D721Med (cell line): ENCODE measurements around the gene BCR.

Experiments
- DNase-seq: peaks from one replicate; pipeline ENCODE4 v3.0.0; 2011; ENCODE audit warnings: low spot score; ENCODE audit not compliant: insufficient read length
- FAIRE-seq: peaks from 2 replicates; lab custom pipeline; 2011; peaks lifted over from hg19 to GRCh38; lab: Jason Lieb, UNC
- TF ChIP-seq, protein P1 (sequence below): IDR thresholded peaks from 2 replicates; pipeline ENCODE4 v1.5.1; 2012; ENCODE audit warnings: mild to moderate bottlenecking, control low read depth; ENCODE audit not compliant: insufficient read depth; ENCODE audit errors: missing control alignments

Gene BCR

DNA sequence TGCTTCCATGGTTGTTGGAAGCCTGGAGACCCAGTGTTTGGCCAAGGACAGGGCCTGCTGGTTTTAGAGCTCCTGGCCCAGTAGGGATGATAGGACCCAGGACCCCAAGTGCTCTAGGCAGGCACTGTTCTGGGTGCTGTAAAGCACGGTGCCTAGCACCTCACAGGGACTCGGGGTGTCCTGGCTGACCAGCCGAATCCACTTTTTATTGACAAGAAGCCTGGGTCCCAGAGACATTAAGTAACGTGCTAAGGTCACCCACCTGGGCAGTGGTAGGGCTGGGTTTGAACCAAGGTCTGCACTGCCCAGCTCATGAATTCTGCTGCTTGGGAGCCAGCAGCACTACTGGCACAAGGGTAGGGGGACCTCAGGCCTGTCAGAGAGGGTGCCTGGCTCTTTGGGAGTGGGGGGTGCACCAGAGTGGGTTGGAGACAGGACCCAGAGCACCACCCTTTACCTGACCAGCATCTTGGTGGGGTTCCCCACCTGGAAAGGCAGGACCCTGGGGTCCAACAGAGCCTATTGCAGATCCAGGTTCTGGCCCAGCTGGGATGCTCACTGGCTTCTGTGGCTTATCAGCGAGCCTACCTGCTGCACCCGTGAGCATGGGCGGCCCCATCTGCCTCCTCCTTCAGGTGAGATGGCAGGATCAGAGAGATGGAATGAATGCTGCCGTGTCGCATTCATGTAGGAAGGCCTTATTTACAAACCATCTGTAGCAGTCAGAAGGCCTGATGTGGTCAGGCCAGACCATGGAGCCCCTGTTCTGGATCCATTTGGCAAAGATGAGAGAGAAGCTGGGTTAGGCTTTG, 52.0 kb downstream of the BCR start:
- FAIRE-seq (no peak), DNase-seq (no peak)
- TF ChIP-seq, protein P1, sequence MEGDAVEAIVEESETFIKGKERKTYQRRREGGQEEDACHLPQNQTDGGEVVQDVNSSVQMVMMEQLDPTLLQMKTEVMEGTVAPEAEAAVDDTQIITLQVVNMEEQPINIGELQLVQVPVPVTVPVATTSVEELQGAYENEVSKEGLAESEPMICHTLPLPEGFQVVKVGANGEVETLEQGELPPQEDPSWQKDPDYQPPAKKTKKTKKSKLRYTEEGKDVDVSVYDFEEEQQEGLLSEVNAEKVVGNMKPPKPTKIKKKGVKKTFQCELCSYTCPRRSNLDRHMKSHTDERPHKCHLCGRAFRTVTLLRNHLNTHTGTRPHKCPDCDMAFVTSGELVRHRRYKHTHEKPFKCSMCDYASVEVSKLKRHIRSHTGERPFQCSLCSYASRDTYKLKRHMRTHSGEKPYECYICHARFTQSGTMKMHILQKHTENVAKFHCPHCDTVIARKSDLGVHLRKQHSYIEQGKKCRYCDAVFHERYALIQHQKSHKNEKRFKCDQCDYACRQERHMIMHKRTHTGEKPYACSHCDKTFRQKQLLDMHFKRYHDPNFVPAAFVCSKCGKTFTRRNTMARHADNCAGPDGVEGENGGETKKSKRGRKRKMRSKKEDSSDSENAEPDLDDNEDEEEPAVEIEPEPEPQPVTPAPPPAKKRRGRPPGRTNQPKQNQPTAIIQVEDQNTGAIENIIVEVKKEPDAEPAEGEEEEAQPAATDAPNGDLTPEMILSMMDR, result no peak

DNA sequence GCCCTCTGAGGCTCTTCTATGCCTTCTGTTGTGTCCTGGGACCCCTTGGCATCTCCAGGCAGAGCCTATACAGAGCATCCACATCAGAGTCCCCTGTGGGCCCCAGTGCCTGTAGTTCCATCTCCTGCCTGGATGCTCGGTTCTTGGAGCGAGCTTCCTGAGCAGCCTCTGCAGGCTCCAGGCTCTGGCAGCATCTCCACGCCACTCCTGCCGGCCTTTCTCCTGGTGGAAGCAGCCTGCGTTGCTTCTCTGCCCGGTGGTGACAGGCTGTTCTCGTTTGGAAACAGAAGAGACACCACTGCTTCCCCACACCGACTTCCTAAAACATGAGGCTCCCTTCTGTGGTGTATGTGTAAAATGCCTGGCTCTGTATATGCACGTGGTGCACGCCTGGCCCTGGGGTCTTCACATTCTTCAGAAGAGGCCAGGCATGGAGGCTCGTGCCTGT, 52.8 kb downstream of the BCR start:
- DNase-seq (no peak), FAIRE-seq (no peak)
- TF ChIP-seq, protein P1, result no peak

DNA sequence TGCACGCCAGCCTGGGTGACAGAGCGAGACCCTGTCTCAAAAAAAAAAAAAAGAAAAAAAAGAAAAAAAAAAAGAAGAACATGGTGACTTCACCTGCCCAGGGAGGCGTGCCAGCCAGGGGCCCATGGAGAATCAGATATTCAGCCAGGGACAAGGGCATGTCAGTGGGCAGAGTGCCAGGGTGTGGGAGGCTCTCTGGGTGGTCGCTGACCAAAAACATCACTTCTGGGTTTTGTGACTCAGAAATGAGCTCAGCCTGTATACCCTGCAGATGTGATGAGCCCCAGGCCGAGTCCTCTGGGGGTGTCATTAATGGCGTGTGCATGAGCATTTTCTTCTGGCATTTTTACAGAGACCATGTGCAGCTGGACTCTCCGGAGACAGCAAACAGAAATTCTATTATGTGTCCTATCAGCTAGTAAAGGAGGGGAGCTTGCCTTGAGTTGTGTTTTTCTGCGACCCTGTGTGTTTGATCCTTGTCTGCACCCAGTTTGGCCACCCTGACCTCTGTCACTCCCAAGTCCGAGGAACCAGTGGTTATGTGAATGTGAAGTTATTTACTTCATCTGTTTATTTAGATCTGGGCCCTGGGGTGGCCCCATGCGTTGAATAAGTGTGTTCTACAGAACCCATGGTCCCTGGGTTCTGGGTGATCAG, 53.6 kb downstream of the BCR start:
- FAIRE-seq, result no peak
- DNase-seq, result no peak
- TF ChIP-seq, protein P1, result no peak

DNA sequence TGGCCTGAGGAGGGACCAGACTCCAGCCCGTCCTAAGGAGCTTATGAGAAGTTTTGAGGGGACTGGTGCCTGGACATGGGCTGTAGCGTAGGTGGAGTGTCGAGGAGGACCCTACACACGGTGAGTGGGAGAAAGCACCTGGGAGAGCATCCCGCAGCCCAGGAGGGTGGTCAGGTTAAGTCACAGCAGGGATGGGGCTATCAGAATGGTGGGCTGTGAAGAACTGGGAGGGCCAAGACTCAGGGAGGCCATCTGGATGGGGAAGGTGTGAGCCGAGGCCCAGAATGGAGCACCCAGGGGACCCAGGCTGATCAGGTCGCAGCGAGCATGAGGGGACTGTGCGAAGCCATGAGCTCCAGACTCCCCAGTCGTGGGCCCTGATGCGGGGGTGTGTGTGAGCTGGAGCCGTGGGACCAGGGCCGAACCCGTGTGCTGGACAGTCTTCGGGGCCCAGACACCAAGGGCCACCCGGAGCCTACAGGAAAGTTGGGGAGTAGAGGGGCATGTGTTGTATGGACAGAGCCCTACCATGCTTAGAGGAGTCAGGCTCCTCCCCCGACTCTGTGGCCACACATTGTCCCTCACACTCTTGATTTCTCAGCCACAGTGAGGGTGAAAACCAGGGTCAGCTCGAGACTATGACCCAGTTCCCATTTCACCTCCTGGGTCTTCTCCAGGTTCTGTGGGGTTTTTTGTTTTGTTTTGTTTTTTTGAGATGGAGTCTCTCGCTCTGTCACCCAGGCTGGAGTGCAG, 54.3 kb downstream of the BCR start:
- DNase-seq (no peak), FAIRE-seq (no peak)
- TF ChIP-seq, protein P1, result no peak

DNA sequence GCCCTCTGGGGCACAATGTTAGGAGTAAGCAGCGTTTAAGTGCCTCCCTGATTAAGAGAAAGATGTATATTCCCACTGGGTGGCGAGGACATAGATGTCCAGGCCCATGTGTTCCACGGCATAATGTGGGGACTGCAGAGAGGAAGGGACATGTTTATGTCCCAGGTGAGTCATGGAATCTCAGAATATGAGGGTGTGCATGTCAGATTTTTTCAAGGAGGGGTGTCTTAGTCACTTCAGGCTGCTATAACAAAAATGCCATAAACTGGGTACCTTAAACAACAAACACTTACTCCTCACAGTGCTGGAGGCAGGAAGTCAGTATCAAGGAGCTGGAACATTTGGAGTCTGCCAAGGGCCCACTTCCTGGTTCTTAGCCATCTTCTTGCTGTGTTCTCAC, 55.1 kb downstream of the BCR start:
- DNase-seq, result no peak
- TF ChIP-seq, protein P1, result no peak
- FAIRE-seq, result no peak

DNA sequence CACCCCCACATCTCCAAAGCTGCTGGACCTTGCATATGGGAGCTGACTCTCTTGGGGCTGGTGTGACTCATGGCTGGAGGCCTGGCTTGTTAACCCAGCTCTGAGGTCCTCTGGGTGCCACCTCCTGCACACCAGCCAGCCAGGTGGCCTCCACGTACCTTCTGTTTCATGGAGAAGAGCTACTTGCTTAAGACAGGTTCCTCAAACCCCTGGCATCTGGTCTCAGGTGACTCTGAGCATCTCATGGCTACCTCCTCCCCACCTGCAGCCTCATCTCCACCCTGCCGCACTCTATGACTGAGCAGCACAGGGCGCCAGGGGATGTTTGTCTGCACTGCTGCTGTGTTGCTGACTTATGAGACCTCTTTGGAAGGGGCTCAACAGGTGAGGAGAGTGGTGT, 55.7 kb downstream of the BCR start:
- FAIRE-seq (no peak), DNase-seq (no peak)
- TF ChIP-seq, protein P1, result no peak
